SU-DHL-6 (cell line): ENCODE data around the gene COL10A1.

Experiments
- H2AFZ ChIP-seq: fragments of 200-600 bp; sonication (generic); 2 replicates; pipeline ENCODE4 v1.6.1; 2014; ENCODE audit warnings: low read depth, mild to moderate bottlenecking, moderate library complexity, mixed read lengths, antibody characterized with exemption, low read length; ENCODE audit not compliant: severe bottlenecking
- H3F3A ChIP-seq: fragments of 200-600 bp; shearing (Covaris generic); 2 replicates; pipeline ENCODE4 v1.6.0; 2016; ENCODE audit warnings: antibody characterized with exemption, mild to moderate bottlenecking; ENCODE audit not compliant: insufficient read depth
- H3K27ac ChIP-seq: fragments of 200-600 bp; sonication (generic); 2 replicates; pipeline ENCODE4 v1.5.1; 2016; ENCODE audit warnings: low read depth, mild to moderate bottlenecking, low read length, moderate library complexity, mixed read lengths
- H3K27me3 ChIP-seq: fragments of 200-600 bp; sonication (generic), shearing (Covaris generic); 2 replicates; pipeline ENCODE4 v1.6.0; 2014; ENCODE audit warnings: mild to moderate bottlenecking, low read length
- H3K36me3 ChIP-seq: fragments of 200-600 bp; sonication (generic); 2 replicates; pipeline ENCODE4 v1.6.1; 2014; ENCODE audit warnings: mild to moderate bottlenecking, low read length, mixed read lengths
- H3K4me2 ChIP-seq: fragments of 300-600, 200-600 bp; shearing (Covaris generic), sonication (generic); 2 replicates; pipeline ENCODE4 v1.6.0; 2014; ENCODE audit warnings: low read length, low read depth, mild to moderate bottlenecking; ENCODE audit not compliant: poor library complexity, severe bottlenecking
- H3K4me3 ChIP-seq: fragments of 200-600 bp; sonication (generic); 2 replicates; pipeline ENCODE4 v1.5.1; 2014; ENCODE audit warnings: antibody characterized with exemption, low read length, mild to moderate bottlenecking, mixed read lengths; ENCODE audit not compliant: insufficient read depth, poor library complexity, severe bottlenecking
- H3K79me2 ChIP-seq: fragments of 200-600 bp; sonication (generic); 2 replicates; pipeline ENCODE4 v1.6.1; 2014; ENCODE audit warnings: mild to moderate bottlenecking, low read length, moderate library complexity; ENCODE audit not compliant: insufficient read depth
- H3K9ac ChIP-seq: fragments of 200-600 bp; sonication (generic); 2 replicates; pipeline ENCODE4 v1.7.0; 2014; ENCODE audit warnings: mild to moderate bottlenecking, low read length
- H3K9me2 ChIP-seq: fragments of 200-600 bp; sonication (generic); replicated peaks from 2 replicates; pipeline ENCODE4 v1.6.1; 2014; ENCODE audit warnings: low read length; ENCODE audit not compliant: insufficient read depth
- H3K9me3 ChIP-seq: fragments of 200-600 bp; sonication (generic); 2 replicates; pipeline ENCODE4 v1.6.1; 2014; ENCODE audit warnings: low read length, mixed read lengths; ENCODE audit not compliant: insufficient read depth
- H4K20me1 ChIP-seq: fragments of 200-600 bp; sonication (generic); 2 replicates; pipeline ENCODE4 v1.6.1; 2014; ENCODE audit warnings: low read depth, mild to moderate bottlenecking, antibody characterized with exemption, low read length, moderate library complexity, mixed read lengths
- CTCF ChIP-seq: fragments of 200-600 bp; sonication (generic); IDR thresholded peaks from one replicate; pipeline ENCODE4 v1.5.1; 2017; ENCODE audit warnings: antibody characterized with exemption, mild to moderate bottlenecking, low read length, moderate library complexity; ENCODE audit not compliant: insufficient read depth, poor library complexity, severe bottlenecking
- EZH2phosphoT487 ChIP-seq: fragments of 200-600 bp; sonication (generic), shearing (Covaris generic); conservative IDR thresholded peaks from 2 replicates; pipeline ENCODE4 v1.6.1; 2018; ENCODE audit warnings: mild to moderate bottlenecking, antibody characterized with exemption, low read length, moderate library complexity, mixed read lengths

Gene COL10A1

GRCh38 chr6:116126032-116126431 is at the start of gene COL10A1:
COL10A1 (minus strand) TSS chr6:116126132; CDS start chr6:116125492, 640 bp downstream.
- no peaks in the 10 kb centered on the region for H3K9me2 ChIP-seq
- H3K36me3 ChIP-seq: no peaks in the 10 kb centered on the region
- no peak within 1 kb of the TSS for H3K4me3 ChIP-seq
- H3K9ac ChIP-seq: no peak within 1 kb of the TSS
- H3K27me3 ChIP-seq: no peaks in the 10 kb centered on the region
- H3K9me3 ChIP-seq: no peaks in the 10 kb centered on the region
- no peak within 1 kb of the TSS for H2AFZ ChIP-seq
- TF ChIP-seq CTCF (no peak), EZH2phosphoT487 (no peak)
- no peaks in the 10 kb centered on the region for H4K20me1 ChIP-seq
- H3F3A ChIP-seq: no peaks in the 10 kb centered on the region
- no peak within 1 kb of the TSS for H3K4me2 ChIP-seq
- no peaks in the 10 kb centered on the region for H3K79me2 ChIP-seq
- no peak within 1 kb of the TSS for H3K27ac ChIP-seq

GRCh38 chr6:116175344-116175743 is 49.4 kb upstream of the COL10A1 start:
- Histone ChIP-seq H3K79me2 (no peaks in the 10 kb centered on the region), H4K20me1 (no peaks in the 10 kb centered on the region), H3K36me3 (no peaks in the 10 kb centered on the region), H2AFZ (no peak overlapping the region), H3K9ac (no peak overlapping the region), H3K4me2 (no peak overlapping the region), H3K27ac (no peak overlapping the region), H3F3A (no peaks in the 10 kb centered on the region), H3K9me3 (no peaks in the 10 kb centered on the region), H3K27me3 (no peaks in the 10 kb centered on the region), H3K9me2 (no peaks in the 10 kb centered on the region), H3K4me3 (no peak overlapping the region)
- no peak for TF ChIP-seq EZH2phosphoT487
- TF ChIP-seq CTCF: no peak

GRCh38 chr6:116173928-116174327 is 48.0 kb upstream of the COL10A1 start:
- Histone ChIP-seq H3K4me3 (no peak overlapping the region), H3F3A (no peaks in the 10 kb centered on the region), H2AFZ (no peak overlapping the region), H3K9me2 (no peaks in the 10 kb centered on the region), H3K27me3 (no peaks in the 10 kb centered on the region), H3K9ac (no peak overlapping the region), H3K79me2 (no peaks in the 10 kb centered on the region), H3K4me2 (no peak overlapping the region), H3K27ac (no peak overlapping the region), H3K9me3 (no peaks in the 10 kb centered on the region), H3K36me3 (no peaks in the 10 kb centered on the region), H4K20me1 (no peaks in the 10 kb centered on the region)
- no peak for TF ChIP-seq EZH2phosphoT487
- TF ChIP-seq CTCF: no peak
